ENCODE results near the gene ABCC4.

Gene ABCC4
- 15.6 to 26.8 (median 21.1) reads per million in 4 experiments for total RNA-seq

GRCh38 chr13:95301183-95301967 lies at the start of gene ABCC4:
TSS of gene ABCC4 (minus strand) at chr13:95301451. CDS start at chr13:95301314, 137 bp downstream.
- DNase-seq = peak; percentile 20

- DNase-seq = no peak
Observed at GRCh38 chr13:95349267-95349666, 48.0 kb upstream of the ABCC4 start.

- DNase-seq = no peak
Observed at GRCh38 chr13:95343944-95344343, 42.7 kb upstream of the ABCC4 start.

GRCh38 chr13:95341441-95341840 lies 40.2 kb upstream of the ABCC4 start:
- DNase-seq = no peak

GRCh38 chr13:95338905-95339304 lies 37.7 kb upstream of the ABCC4 start:
- no peak for DNase-seq

GRCh38 chr13:95337597-95337996 lies 36.3 kb upstream of the ABCC4 start:
- DNase-seq = no peak

GRCh38 chr13:95335667-95336066 lies 34.4 kb upstream of the ABCC4 start:
- DNase-seq = no peak

GRCh38 chr13:95328386-95328785 lies 27.1 kb upstream of the ABCC4 start:
- no peak for DNase-seq

GRCh38 chr13:95327190-95327589 lies 25.9 kb upstream of the ABCC4 start:
- no peak for DNase-seq

- DNase-seq = no peak
Observed at GRCh38 chr13:95326695-95327094, 25.4 kb upstream of the ABCC4 start.

- no peak for DNase-seq
Observed at GRCh38 chr13:95325485-95325884, 24.2 kb upstream of the ABCC4 start.

GRCh38 chr13:95323930-95324662 lies 22.8 kb upstream of the ABCC4 start:
- DNase-seq = no peak

GRCh38 chr13:95319551-95320274 lies 18.5 kb upstream of the ABCC4 start:
- DNase-seq = no peak

- no peak for DNase-seq
Observed at GRCh38 chr13:95317039-95317989, 16.1 kb upstream of the ABCC4 start.

GRCh38 chr13:95315752-95316151 lies 14.5 kb upstream of the ABCC4 start:
- DNase-seq = no peak

GRCh38 chr13:95307507-95307906 lies 6.3 kb upstream of the ABCC4 start:
- DNase-seq = no peak

- no peak for DNase-seq
Observed at GRCh38 chr13:95304453-95304852, 3.2 kb upstream of the ABCC4 start.

- no peak for DNase-seq
Observed at GRCh38 chr13:95301968-95302393, 730 bp upstream of the ABCC4 start.

- peak; percentile 4 for DNase-seq
Observed at GRCh38 chr13:95300625-95301182, 547 bp downstream of the ABCC4 start.

- no peak for DNase-seq
Observed at GRCh38 chr13:95298971-95299621, 2.2 kb downstream of the ABCC4 start.
